ENCODE results near the gene CDK16. TPM values are rescaled to one million over a fixed set of nuclear protein-coding genes. Genes with fewer than 3 reads are reported as not detected.

CDK16 gene
- total RNA-seq, 1 donor from 2014 or later, result 54.8 TPM

DNA sequence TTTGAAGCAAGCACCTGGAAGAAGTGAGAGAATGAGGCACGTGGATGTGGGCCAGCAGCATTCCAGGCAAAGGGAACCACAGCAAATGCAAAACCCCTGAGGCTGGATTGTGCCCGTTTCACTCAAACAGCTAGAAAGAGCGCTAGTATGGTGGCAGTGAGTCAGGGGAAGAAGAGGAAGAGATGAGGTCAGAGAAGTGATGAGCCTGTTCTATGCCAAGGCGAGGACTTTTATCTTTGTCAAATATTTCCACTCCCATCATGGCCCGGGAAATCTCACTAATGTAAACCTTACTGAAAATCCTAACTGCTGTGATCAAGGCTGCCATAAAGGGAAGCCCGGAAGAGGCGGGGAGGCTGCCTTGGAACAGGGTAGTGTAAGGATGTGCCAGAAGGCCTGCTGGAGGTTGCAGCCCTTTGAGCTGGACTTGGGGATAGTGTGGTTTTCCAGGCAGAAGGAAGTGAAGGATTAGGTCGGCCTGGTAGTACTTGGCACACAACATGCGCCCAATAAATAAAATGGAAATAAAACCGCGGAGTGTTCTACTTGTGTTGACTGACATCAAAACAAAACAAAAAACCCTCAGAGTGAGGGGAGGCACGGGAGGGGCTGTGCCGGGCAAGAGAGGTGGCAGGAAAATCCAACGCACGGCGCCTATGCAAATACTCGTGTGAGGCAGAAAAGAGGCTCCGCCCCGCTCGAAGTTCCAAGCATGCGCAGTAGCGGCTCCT lies 1.2 kb upstream of the CDK16 start:
- peak; percentile 83 for DNase-seq (ENCODE audit: low read depth)
- H3K4me3 ChIP-seq (ENCODE audit: low read depth, low read length), result peak overlapping the region; percentile 20
- TF ChIP-seq, protein P1, sequence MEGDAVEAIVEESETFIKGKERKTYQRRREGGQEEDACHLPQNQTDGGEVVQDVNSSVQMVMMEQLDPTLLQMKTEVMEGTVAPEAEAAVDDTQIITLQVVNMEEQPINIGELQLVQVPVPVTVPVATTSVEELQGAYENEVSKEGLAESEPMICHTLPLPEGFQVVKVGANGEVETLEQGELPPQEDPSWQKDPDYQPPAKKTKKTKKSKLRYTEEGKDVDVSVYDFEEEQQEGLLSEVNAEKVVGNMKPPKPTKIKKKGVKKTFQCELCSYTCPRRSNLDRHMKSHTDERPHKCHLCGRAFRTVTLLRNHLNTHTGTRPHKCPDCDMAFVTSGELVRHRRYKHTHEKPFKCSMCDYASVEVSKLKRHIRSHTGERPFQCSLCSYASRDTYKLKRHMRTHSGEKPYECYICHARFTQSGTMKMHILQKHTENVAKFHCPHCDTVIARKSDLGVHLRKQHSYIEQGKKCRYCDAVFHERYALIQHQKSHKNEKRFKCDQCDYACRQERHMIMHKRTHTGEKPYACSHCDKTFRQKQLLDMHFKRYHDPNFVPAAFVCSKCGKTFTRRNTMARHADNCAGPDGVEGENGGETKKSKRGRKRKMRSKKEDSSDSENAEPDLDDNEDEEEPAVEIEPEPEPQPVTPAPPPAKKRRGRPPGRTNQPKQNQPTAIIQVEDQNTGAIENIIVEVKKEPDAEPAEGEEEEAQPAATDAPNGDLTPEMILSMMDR (IDR thresholded peaks at IDR 0.05; ENCODE audit: insufficient read depth, low read length, severe bottlenecking), result no peak
- no peaks in the 10 kb centered on the region for H3K27me3 ChIP-seq (ENCODE audit: control insufficient read depth, insufficient read depth, low read length)
- FAIRE-seq, result no peak
- peaks cover 8% of the 10 kb centered on the region for H3K36me3 ChIP-seq (ENCODE audit: control insufficient read depth, insufficient read depth, low read length)

DNA sequence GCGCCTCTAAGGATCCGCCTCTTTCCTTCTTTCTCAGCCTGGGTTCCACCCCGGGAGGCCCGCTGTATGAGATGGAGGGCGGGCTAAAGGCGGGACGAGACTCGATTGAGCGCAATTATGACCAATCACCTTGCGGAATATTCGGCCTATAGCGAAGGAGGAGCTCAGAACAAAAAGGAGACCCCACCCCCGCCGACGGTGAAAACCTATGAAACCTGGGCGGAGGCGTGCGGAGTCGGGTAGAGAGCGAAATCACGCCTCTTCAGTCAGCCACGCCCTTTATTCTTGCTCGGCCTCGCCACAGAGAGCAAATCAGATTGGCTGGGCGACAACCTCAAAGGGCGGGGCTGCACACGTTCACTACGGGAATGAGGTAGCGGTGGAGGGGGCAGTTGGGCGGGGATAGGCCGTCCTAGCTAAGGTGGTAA lies 615 bp upstream of the CDK16 start:
- H3K4me3 ChIP-seq (ENCODE audit: low read depth, low read length), result peak overlapping the region; percentile 70
- TF ChIP-seq, protein P1 (IDR thresholded peaks at IDR 0.05; ENCODE audit: insufficient read depth, low read length, severe bottlenecking), result no peak
- FAIRE-seq, result peak; percentile 90
- no peaks in the 10 kb centered on the region for H3K27me3 ChIP-seq (ENCODE audit: control insufficient read depth, insufficient read depth, low read length)
- peaks cover 5% of the 10 kb centered on the region for H3K36me3 ChIP-seq (ENCODE audit: control insufficient read depth, insufficient read depth, low read length)
- DNase-seq (ENCODE audit: low read depth), result peak; percentile 92

DNA sequence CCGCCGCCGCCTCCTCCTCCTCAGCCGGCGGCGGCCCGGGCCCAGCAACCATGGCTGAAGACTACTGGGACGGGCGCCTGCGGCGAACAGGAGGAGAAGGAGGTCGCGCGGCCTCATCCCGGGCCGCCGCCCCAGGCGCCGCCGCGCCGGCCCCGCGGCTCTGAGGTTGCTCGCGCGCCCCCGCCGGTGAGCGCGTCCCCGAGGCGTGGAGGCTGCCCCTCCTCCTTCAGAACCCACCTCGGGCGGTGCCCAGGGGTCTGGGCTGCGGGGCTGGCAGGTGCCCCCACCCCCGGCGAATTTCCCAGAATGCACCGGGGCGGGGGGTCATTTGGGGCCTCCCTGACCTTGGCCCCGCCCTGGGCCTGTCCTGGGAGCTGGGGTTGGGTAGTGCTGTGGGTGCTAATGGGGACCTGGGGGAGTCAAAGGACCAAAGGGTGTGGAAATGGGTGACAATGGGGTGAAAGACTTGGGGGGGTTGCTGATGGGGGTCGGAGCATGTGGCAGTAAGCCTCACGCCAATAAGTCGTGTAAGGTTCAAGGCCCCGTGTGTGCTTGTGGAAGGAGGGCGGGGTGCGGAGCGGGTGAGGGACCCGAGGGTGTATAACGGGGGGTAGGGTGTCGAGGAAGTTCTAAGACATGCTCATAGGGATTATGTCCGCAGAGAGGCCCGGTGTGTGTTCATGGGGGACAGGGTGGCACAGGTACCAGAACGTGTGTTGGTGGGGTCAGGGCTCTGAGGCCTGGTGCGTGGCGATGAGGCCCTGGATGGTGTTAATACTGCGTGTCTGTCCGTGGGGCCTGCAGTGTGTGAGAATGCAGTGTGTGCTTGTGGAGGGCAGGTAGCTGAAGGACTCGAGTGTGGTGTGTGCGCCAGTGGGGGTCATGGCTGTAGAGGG lies 687 bp downstream of the CDK16 start:
- TF ChIP-seq, protein P1 (IDR thresholded peaks at IDR 0.05; ENCODE audit: insufficient read depth, low read length, severe bottlenecking), result no peak

DNA sequence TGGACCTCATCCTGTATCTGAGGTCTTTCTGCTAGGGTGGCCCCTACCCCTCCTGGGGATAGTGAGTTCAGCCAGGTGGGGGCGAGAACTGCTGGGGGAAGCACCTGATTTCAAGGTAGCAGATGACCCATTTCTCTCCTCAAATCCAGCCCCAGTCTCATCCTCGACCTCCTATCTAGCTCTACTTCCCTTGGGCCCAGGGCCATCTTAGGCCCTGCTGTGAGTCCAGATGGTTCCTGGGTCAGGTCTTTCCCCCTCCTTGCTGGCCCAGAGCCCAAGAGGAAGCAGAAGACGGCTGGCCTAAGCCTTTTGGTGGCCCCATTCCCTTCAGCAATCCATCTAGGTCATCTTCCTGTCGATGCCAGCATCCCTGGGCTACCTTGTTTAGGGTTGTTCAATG lies 3.3 kb downstream of the CDK16 start:
- Histone ChIP-seq H3K27me3 (ENCODE audit: control insufficient read depth, insufficient read depth, low read length) (no peaks in the 10 kb centered on the region), H3K36me3 (ENCODE audit: control insufficient read depth, insufficient read depth, low read length) (peaks cover 14% of the 10 kb centered on the region), H3K4me3 (ENCODE audit: low read depth, low read length) (no peak overlapping the region)
- DNase-seq (ENCODE audit: low read depth) (no peak), FAIRE-seq (no peak)
- TF ChIP-seq, protein P1 (IDR thresholded peaks at IDR 0.05; ENCODE audit: insufficient read depth, low read length, severe bottlenecking), result no peak

More for the DNA sequence above, 687 bp downstream of the CDK16 start:
- H3K4me3 ChIP-seq (ENCODE audit: low read depth, low read length), result peak overlapping the region; percentile 70
- no peaks in the 10 kb centered on the region for H3K27me3 ChIP-seq (ENCODE audit: control insufficient read depth, insufficient read depth, low read length)
- FAIRE-seq, result no peak
- peaks cover 11% of the 10 kb centered on the region for H3K36me3 ChIP-seq (ENCODE audit: control insufficient read depth, insufficient read depth, low read length)
- DNase-seq (ENCODE audit: low read depth), result no peak

DNA sequence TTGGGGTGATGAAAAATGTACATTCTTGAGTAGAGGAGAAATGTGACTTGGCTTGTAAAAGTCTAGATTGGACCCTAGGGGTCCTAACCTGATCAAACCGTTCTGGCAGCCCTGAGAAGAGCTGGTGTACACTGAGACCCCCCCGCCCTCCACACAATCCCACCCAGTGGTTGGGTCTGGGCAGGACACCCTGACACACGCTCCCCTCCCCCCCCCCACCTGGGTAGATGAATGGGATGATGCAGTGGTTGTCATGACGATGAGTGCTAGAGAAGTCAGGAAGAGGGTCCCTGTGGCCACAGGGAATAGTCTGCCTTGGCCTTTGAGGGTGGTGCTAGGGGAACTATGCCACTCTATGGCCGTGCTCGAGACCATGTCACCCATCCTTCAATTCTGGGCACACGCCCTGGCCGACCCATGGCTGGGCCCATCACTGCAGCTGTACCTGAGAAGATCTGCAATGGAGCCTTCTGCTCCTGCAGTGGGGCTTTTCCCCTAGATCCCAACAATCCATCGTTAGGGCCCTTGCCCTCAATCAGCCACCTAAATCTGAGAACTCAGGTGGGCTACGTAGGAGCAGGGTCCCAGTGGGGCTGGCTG lies 4.4 kb downstream of the CDK16 start:
- peaks cover 14% of the 10 kb centered on the region for H3K36me3 ChIP-seq (ENCODE audit: control insufficient read depth, insufficient read depth, low read length)
- FAIRE-seq (no peak), DNase-seq (ENCODE audit: low read depth) (no peak)

More for the DNA sequence above, 4.4 kb downstream of the CDK16 start:
- Histone ChIP-seq H3K4me3 (ENCODE audit: low read depth, low read length) (no peak overlapping the region), H3K27me3 (ENCODE audit: control insufficient read depth, insufficient read depth, low read length) (no peaks in the 10 kb centered on the region)
- TF ChIP-seq, protein P1 (IDR thresholded peaks at IDR 0.05; ENCODE audit: insufficient read depth, low read length, severe bottlenecking), result no peak

Data from bronchial epithelial cell (primary cell).